K562 (cell line): ENCODE results near the gene APPL2.

ENCODE experiments used
- CTCF ChIP-seq, 3 experiments: IDR thresholded peaks in 2 of 3; conservative IDR thresholded peaks in 1 of 3; 2 replicates each; pipeline ENCODE4 v1.5.1; 2011 to 2012; ENCODE audit warnings: low read length in 3 of 3, mild to moderate bottlenecking in 3 of 3, control low read depth in 2 of 3, improper control_type of control experiment in 1 of 3, inconsistent platforms in 1 of 3, low read depth in 1 of 3, mixed read lengths in 1 of 3, moderate library complexity in 1 of 3; ENCODE audit not compliant: insufficient read depth in 2 of 3
- ELK1 ChIP-seq: sonication (generic); formaldehyde crosslinking; IDR thresholded peaks from 2 replicates; pipeline ENCODE4 v1.8.1; 2022; ENCODE audit warnings: missing genetic modification reagents
- EZH2 ChIP-seq: IDR thresholded peaks from 2 replicates; pipeline ENCODE4 v1.6.1; 2012; ENCODE audit warnings: low read depth, mild to moderate bottlenecking, inconsistent platforms, low read length, borderline replicate concordance
- MLLT1 ChIP-seq, 2 experiments: fragments of 450-650 bp; IDR thresholded peaks; 2 replicates each; pipeline ENCODE4 v1.6.1; 2016
- MYC ChIP-seq, 2 experiments: fragments of 250-450 bp in 1 of 2; sonication (Bioruptor Pico) in 1 of 2; IDR thresholded peaks; 2 replicates each; pipeline versions ENCODE4 v1.5.1 to v1.6.1; 2012 to 2021; ENCODE audit warnings: low read depth in 2 of 2, borderline replicate concordance in 1 of 2, improper control_type of control experiment in 1 of 2, low read length in 1 of 2, mild to moderate bottlenecking in 1 of 2, moderate library complexity in 1 of 2
- NRF1 ChIP-seq, 2 experiments: fragments of 450-650 bp; IDR thresholded peaks in 1 of 2; conservative IDR thresholded peaks in 1 of 2; 2 replicates each; pipeline ENCODE4 v1.6.1; 2014; ENCODE audit warnings: mild to moderate bottlenecking in 2 of 2
- POLR2AphosphoS5 ChIP-seq: IDR thresholded peaks from 2 replicates; pipeline ENCODE4 v1.6.1; 2011; ENCODE audit warnings: mild to moderate bottlenecking, low read depth, low read length, moderate library complexity; ENCODE audit not compliant: control insufficient read depth, insufficient read depth
- RERE ChIP-seq: sonication (generic); formaldehyde crosslinking; IDR thresholded peaks from 2 replicates; pipeline ENCODE4 v1.8.0; 2023; ENCODE audit warnings: missing genetic modification reagents, mild to moderate bottlenecking, borderline replicate concordance
- TRIM28 ChIP-seq: fragments of 450-650 bp; IDR thresholded peaks from 2 replicates; pipeline ENCODE4 v1.6.1; 2017
- ZNF318 ChIP-seq, 2 experiments: fragments of 450-650 bp; IDR thresholded peaks; 2 replicates each; pipeline ENCODE4 v1.6.1; 2016; ENCODE audit warnings: mild to moderate bottlenecking in 2 of 2, borderline replicate concordance in 1 of 2, low read depth in 1 of 2, moderate library complexity in 1 of 2
- ZNF707 ChIP-seq: fragments of 250-450 bp; sonication (Bioruptor Pico); conservative IDR thresholded peaks from 2 replicates; pipeline ENCODE4 v1.8.0; 2022; ENCODE audit warnings: inconsistent platforms, mild to moderate bottlenecking, moderate library complexity

- no peak for TF ChIP-seq EZH2
- TF ChIP-seq ZNF707 (CRISPR knock-in tag): no peak
- TF ChIP-seq CTCF (IDR thresholded peaks at IDR 0.05 in 2 of 3, conservative IDR thresholded peaks at IDR 0.05 in 1 of 3; ENCODE audit: insufficient read depth in 2 of 3, low read depth in 1 of 3, low read length in 3 of 3): no peak
- no peak for TF ChIP-seq ELK1 (CRISPR knock-in tag)
- TF ChIP-seq MYC (IDR thresholded peaks at IDR 0.05; ENCODE audit: low read depth, low read length): no peak
- no peak for TF ChIP-seq MYC (CRISPR knock-in tag; IDR thresholded peaks at IDR 0.05; ENCODE audit: borderline replicate concordance, low read depth)
- TF ChIP-seq POLR2AphosphoS5: no peak
- no peak for TF ChIP-seq ZNF318 (IDR thresholded peaks at IDR 0.05; ENCODE audit: borderline replicate concordance in 1 of 2, low read depth in 1 of 2)
- TF ChIP-seq TRIM28: no peak
- no peak for TF ChIP-seq NRF1 (conservative IDR thresholded peaks at IDR 0.05 in 1 of 2, IDR thresholded peaks at IDR 0.05 in 1 of 2)
- TF ChIP-seq RERE (CRISPR knock-in tag): no peak
- no peak for TF ChIP-seq MLLT1 (IDR thresholded peaks at IDR 0.05)
These were observed 25.0 kb upstream of the APPL2 start for GRCh38 chr12:105261010-105261409.
